ENCODE data around the gene SLC29A2. TPM values are rescaled to one million over a fixed set of nuclear protein-coding genes. Genes with fewer than 3 reads are reported as not detected.
A peak's percentile ranks its signal among the peaks of the same experiment; 100 is the strongest.

Gene SLC29A2
- polyA plus RNA-seq, 3 donors, result 0.11 to 1.3 TPM; not detected in 1

- H3K4me1 Mint-ChIP-seq, result peaks cover 31% of the 10 kb centered on the region
- Histone ChIP-seq H3K27ac (ENCODE audit: low read depth in 1 of 2, low read length in 2 of 2) (peak within 1 kb of the TSS; percentile 69 to 94), H3K4me2 (replicated peaks; ENCODE audit: extremely low read depth, low read length, poor library complexity, severe bottlenecking) (peak within 1 kb of the TSS; percentile 98), H3K4me1 (ENCODE audit: control insufficient read depth in 1 of 2, insufficient read depth in 2 of 2, low read length in 2 of 2) (peaks cover 34 to 41% of the 10 kb centered on the region in 2 donors), H3K79me2 (ENCODE audit: insufficient read depth, low read length) (peaks cover 23% of the 10 kb centered on the region), H4K20me1 (ENCODE audit: insufficient read depth, low read length) (peaks cover 27% of the 10 kb centered on the region), H3K4me3 (replicated peaks in 1 of 3; ENCODE audit: low read depth in 2 of 3, low read length in 3 of 3) (peak within 1 kb of the TSS; percentile 57 to 93 (median 64)), H3K36me3 (replicated peaks in 1 of 2; ENCODE audit: control insufficient read depth in 1 of 2, insufficient read depth in 2 of 2, low read length in 2 of 2) (peaks cover 25 to 40% of the 10 kb centered on the region in 2 donors), H2AFZ (ENCODE audit: insufficient read depth, low read depth, low read length, poor library complexity, severe bottlenecking) (peak within 1 kb of the TSS; percentile 92), H3K27me3 (ENCODE audit: control insufficient read depth in 2 of 2, insufficient read depth in 2 of 2, low read length in 2 of 2) (peaks cover 0 to 9% of the 10 kb centered on the region in 2 donors), H3K9ac (ENCODE audit: insufficient read depth, low read length, poor library complexity, severe bottlenecking) (peak within 1 kb of the TSS; percentile 92), H3K9me3 (replicated peaks in 1 of 2; ENCODE audit: control insufficient read depth in 1 of 2, insufficient read depth in 1 of 2, low read length in 2 of 2) (no peaks in the 10 kb centered on the region)
- peak; percentile 96 to 98 (median 97) for DNase-seq
- H3K9me3 Mint-ChIP-seq, result no peaks in the 10 kb centered on the region
- H3K4me3 Mint-ChIP-seq, result peak within 1 kb of the TSS; percentile 90 to 96
- H3K27ac Mint-ChIP-seq, result peak within 1 kb of the TSS; percentile 92 to 97 (median 95)
- under 1% methylated on average over 54 of the region's 59 CpGs for WGBS (ENCODE audit: insufficient coverage)
- intact Hi-C loops (cut with micrococcal nuclease), result loop anchor here in 1 of 2 donors (2.0 kb wide), 2 partner anchors 32 to 498 kb away; partner anchors contain the start of gene RCE1
- peaks cover 32 to 35% of the 10 kb centered on the region in 2 donors for H3K36me3 Mint-ChIP-seq
- no peak for TF ChIP-seq CTCF (IDR thresholded peaks at IDR 0.05)
- H3K27me3 Mint-ChIP-seq (ENCODE audit: low read depth in 3 of 3), result peaks cover 4 to 21% (median 11%) of the 10 kb centered on the region in 3 donors
Observed at GRCh38 chr11:66344550-66345315, 26.8 kb downstream of the SLC29A2 start, which contains the start of gene BRMS1. TSS of gene BRMS1 (minus strand) at chr11:66345104. CDS start at chr11:66342234, 2,870 bp downstream.

GRCh38 chr11:66343176-66343575 lies 28.4 kb downstream of the SLC29A2 start:
- peaks cover 0 to 6% of the 10 kb centered on the region in 2 donors for H3K27me3 ChIP-seq (ENCODE audit: control insufficient read depth in 2 of 2, insufficient read depth in 2 of 2, low read length in 2 of 2)
- no peak for TF ChIP-seq CTCF (IDR thresholded peaks at IDR 0.05)
- Mint-ChIP-seq H3K27ac (peak overlapping the region in 3 of 7 donors; percentile 26 to 62 (median 37)), H3K4me1 (peaks cover 29% of the 10 kb centered on the region), H3K36me3 (peaks cover 43 to 51% of the 10 kb centered on the region in 2 donors), H3K27me3 (ENCODE audit: low read depth in 3 of 3) (peaks cover 0 to 11% (median 5%) of the 10 kb centered on the region in 3 donors), H3K4me3 (no peak overlapping the region), H3K9me3 (no peaks in the 10 kb centered on the region)
- H3K4me3 ChIP-seq (replicated peaks in 1 of 3; ENCODE audit: low read depth in 2 of 3, low read length in 3 of 3), result no peak overlapping the region
- peaks cover 27% of the 10 kb centered on the region for H4K20me1 ChIP-seq (ENCODE audit: insufficient read depth, low read length)
- 96% methylated on average over 3 of the region's 8 CpGs for WGBS (ENCODE audit: insufficient coverage)
- H3K9me3 ChIP-seq (replicated peaks in 1 of 2; ENCODE audit: control insufficient read depth in 1 of 2, insufficient read depth in 1 of 2, low read length in 2 of 2), result no peaks in the 10 kb centered on the region
- no peak overlapping the region for H3K9ac ChIP-seq (ENCODE audit: insufficient read depth, low read length, poor library complexity, severe bottlenecking)
- H3K4me1 ChIP-seq (ENCODE audit: control insufficient read depth in 1 of 2, insufficient read depth in 2 of 2, low read length in 2 of 2), result peaks cover 33 to 38% of the 10 kb centered on the region in 2 donors
- H3K79me2 ChIP-seq (ENCODE audit: insufficient read depth, low read length), result peaks cover 23% of the 10 kb centered on the region
- H3K36me3 ChIP-seq (replicated peaks in 1 of 2; ENCODE audit: control insufficient read depth in 1 of 2, insufficient read depth in 2 of 2, low read length in 2 of 2), result peaks cover 40 to 56% of the 10 kb centered on the region in 2 donors
- H2AFZ ChIP-seq (ENCODE audit: insufficient read depth, low read depth, low read length, poor library complexity, severe bottlenecking), result no peak overlapping the region
- DNase-seq, result no peak
- no peak overlapping the region for H3K27ac ChIP-seq (ENCODE audit: low read depth in 1 of 2, low read length in 2 of 2)
- intact Hi-C loops (cut with micrococcal nuclease), result no loop called here
- no peak overlapping the region for H3K4me2 ChIP-seq (replicated peaks; ENCODE audit: extremely low read depth, low read length, poor library complexity, severe bottlenecking)

Measured in CD14-positive monocyte (primary cell).